Keratinocyte (primary cell): ENCODE measurements around the gene ZNF106. TPM values are rescaled to one million over a fixed set of nuclear protein-coding genes. Genes with fewer than 3 reads are reported as not detected.

Experiments used
- DNase-seq: peaks from one replicate; pipeline ENCODE4 v3.0.0-alpha.2; 2011; ENCODE audit warnings: low read depth, missing footprints, low spot score
- FAIRE-seq: peaks from 2 replicates; lab custom pipeline; 2011; peaks lifted over from hg19 to GRCh38; lab: Jason Lieb, UNC
- H2AFZ ChIP-seq: 2 replicates; pipeline ENCODE4 v1.6.0; 2012; ENCODE audit warnings: low read length, control low read depth, inconsistent platforms; ENCODE audit not compliant: control insufficient read depth
- H3K27ac ChIP-seq: 2 replicates; pipeline ENCODE4 v1.5.1; 2011; ENCODE audit warnings: low read length; ENCODE audit not compliant: control insufficient read depth, insufficient read depth
- H3K27me3 ChIP-seq: 3 replicates; pipeline ENCODE4 v1.6.0; 2011; ENCODE audit warnings: low read length; ENCODE audit not compliant: control insufficient read depth, insufficient read depth; ENCODE audit errors: extremely low read depth
- H3K36me3 ChIP-seq, 2 experiments: 2 replicates in 1 of 2; 3 replicates in 1 of 2; pipeline ENCODE4 v1.5.1; 2011; ENCODE audit warnings: low read length in 2 of 2, mild to moderate bottlenecking in 1 of 2; ENCODE audit not compliant: control insufficient read depth in 2 of 2, insufficient read depth in 2 of 2; ENCODE audit errors: extremely low read depth in 1 of 2
- H3K4me1 ChIP-seq: 3 replicates; pipeline ENCODE4 v1.5.1; 2011; ENCODE audit warnings: low read length; ENCODE audit not compliant: control insufficient read depth, insufficient read depth; ENCODE audit errors: extremely low read depth
- H3K4me2 ChIP-seq: 3 replicates; pipeline ENCODE4 v1.6.0; 2011; ENCODE audit warnings: low read depth, low read length; ENCODE audit not compliant: control insufficient read depth, insufficient read depth; ENCODE audit errors: extremely low read depth
- H3K4me3 ChIP-seq, 3 experiments: fragments of 200-600 bp in 1 of 3; sonication (generic) in 1 of 3; 2 replicates in 2 of 3; 3 replicates in 1 of 3; pipeline ENCODE4 v1.5.1; 2011 to 2016; ENCODE audit warnings: low read length in 3 of 3, mild to moderate bottlenecking in 3 of 3, control low read depth in 2 of 3, inconsistent platforms in 1 of 3, low read depth in 1 of 3, mixed read lengths in 1 of 3, mixed run types in 1 of 3, moderate library complexity in 1 of 3; ENCODE audit not compliant: control insufficient read depth in 2 of 3, insufficient read depth in 2 of 3; ENCODE audit errors: extremely low read depth in 1 of 3
- H3K79me2 ChIP-seq: 2 replicates; pipeline ENCODE4 v1.6.0; 2012; ENCODE audit warnings: low read length; ENCODE audit not compliant: control insufficient read depth, insufficient read depth
- H3K9ac ChIP-seq: 3 replicates; pipeline ENCODE4 v1.6.0; 2011; ENCODE audit warnings: low read length; ENCODE audit not compliant: control insufficient read depth, insufficient read depth; ENCODE audit errors: extremely low read depth
- H3K9me1 ChIP-seq: 3 replicates; pipeline ENCODE4 v1.6.0; 2011; ENCODE audit warnings: low read length; ENCODE audit not compliant: control insufficient read depth, insufficient read depth; ENCODE audit errors: extremely low read depth
- H3K9me3 ChIP-seq: 2 replicates; pipeline ENCODE4 v1.5.1; 2012; ENCODE audit warnings: low read depth, low read length; ENCODE audit not compliant: control insufficient read depth
- H4K20me1 ChIP-seq: 3 replicates; pipeline ENCODE4 v1.6.0; 2011; ENCODE audit warnings: low read length; ENCODE audit not compliant: control insufficient read depth, insufficient read depth; ENCODE audit errors: extremely low read depth
- EZH2 ChIP-seq: IDR thresholded peaks from one replicate; pipeline ENCODE4 v1.6.1; 2012; ENCODE audit warnings: inconsistent platforms, mild to moderate bottlenecking, low read length, moderate library complexity
- dilution Hi-C: fragments of 300-500 bp; cut with MboI; formaldehyde crosslinking; loops from one replicate; pipeline ENCODE4 v1.7.0; 2020; ENCODE audit warnings: low sequenced_read_pairs; ENCODE audit not compliant: extremely low pct_ligation_motif_present
- polyA plus RNA-seq, 5 experiments: library from polyadenylated mRNA; depleted of rRNA in 3 of 5; stranded (reverse) in 3 of 5; stranded (forward) in 1 of 5; unstranded in 1 of 5; fragments of >200 nt; gene quantifications; 1 replicate in 1 of 5; 2 replicates in 3 of 5; 3 replicates in 1 of 5; pipeline versions ENCODE4 v1.2.1 to v1.2.3, GENCODE V29; 2011 to 2012; ENCODE audit warnings: missing spikeins in 2 of 5, low read depth in 1 of 5, low replicate concordance in 1 of 5
- TF ChIP-seq, protein P1 (sequence below), 3 experiments: IDR thresholded peaks in 1 of 3; conservative IDR thresholded peaks in 1 of 3; optimal IDR thresholded peaks in 1 of 3; 2 replicates in 2 of 3; 3 replicates in 1 of 3; pipeline versions ENCODE3 to v1.5.1; 2011; ENCODE audit warnings: low read length in 3 of 3, mild to moderate bottlenecking in 3 of 3, moderate library complexity in 2 of 3, control low read depth in 1 of 3, inconsistent platforms in 1 of 3; ENCODE audit not compliant: insufficient read depth in 2 of 3; ENCODE audit errors: extremely low read depth in 1 of 3

Gene ZNF106
- polyA plus RNA-seq, 1 donor (not counting 4 experiments of a cell fraction or from before 2014, with no cell fraction given), result 24.6 TPM

GRCh38 chr15:42368096-42368495, 122.8 kb downstream of the ZNF106 start:
- Histone ChIP-seq H3K27ac (no peak overlapping the region), H3K9me3 (no peaks in the 10 kb centered on the region), H3K27me3 (no peaks in the 10 kb centered on the region), H3K9me1 (no peaks in the 10 kb centered on the region), H3K36me3 (no peaks in the 10 kb centered on the region), H3K4me3 (no peak overlapping the region), H4K20me1 (no peaks in the 10 kb centered on the region), H3K79me2 (no peaks in the 10 kb centered on the region), H3K9ac (no peak overlapping the region), H3K4me1 (peaks cover 3% of the 10 kb centered on the region), H2AFZ (no peak overlapping the region), H3K4me2 (no peak overlapping the region)
- dilution Hi-C loops, result no loop called here
- DNase-seq (no peak), FAIRE-seq (no peak)
- TF ChIP-seq EZH2, result no peak
- TF ChIP-seq, protein P1, sequence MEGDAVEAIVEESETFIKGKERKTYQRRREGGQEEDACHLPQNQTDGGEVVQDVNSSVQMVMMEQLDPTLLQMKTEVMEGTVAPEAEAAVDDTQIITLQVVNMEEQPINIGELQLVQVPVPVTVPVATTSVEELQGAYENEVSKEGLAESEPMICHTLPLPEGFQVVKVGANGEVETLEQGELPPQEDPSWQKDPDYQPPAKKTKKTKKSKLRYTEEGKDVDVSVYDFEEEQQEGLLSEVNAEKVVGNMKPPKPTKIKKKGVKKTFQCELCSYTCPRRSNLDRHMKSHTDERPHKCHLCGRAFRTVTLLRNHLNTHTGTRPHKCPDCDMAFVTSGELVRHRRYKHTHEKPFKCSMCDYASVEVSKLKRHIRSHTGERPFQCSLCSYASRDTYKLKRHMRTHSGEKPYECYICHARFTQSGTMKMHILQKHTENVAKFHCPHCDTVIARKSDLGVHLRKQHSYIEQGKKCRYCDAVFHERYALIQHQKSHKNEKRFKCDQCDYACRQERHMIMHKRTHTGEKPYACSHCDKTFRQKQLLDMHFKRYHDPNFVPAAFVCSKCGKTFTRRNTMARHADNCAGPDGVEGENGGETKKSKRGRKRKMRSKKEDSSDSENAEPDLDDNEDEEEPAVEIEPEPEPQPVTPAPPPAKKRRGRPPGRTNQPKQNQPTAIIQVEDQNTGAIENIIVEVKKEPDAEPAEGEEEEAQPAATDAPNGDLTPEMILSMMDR (optimal IDR thresholded peaks at IDR 0.05 in 1 of 3, IDR thresholded peaks at IDR 0.05 in 1 of 3, conservative IDR thresholded peaks at IDR 0.05 in 1 of 3; ENCODE audit: extremely low read depth in 1 of 3, insufficient read depth in 2 of 3, low read length in 3 of 3), result no peak

DNA sequence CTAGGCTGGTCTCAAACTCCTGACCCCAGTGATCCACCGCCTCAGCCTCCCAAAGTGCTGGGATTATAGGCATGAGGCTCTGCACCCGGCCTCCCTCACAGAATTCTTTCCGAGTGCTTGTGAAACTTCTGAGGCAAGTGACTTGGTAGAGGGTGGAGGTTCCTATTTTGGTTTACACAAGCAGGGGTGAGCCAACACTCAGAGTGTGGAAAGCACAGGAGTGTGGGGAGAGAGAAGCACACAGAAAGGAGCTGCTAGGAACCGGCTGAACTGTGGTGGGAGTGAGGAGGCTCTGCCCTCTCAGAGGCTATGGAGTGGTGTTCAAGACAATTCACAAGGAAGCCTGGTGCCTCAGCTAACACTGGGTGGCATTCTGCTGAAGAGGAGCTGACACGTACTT, 123.9 kb downstream of the ZNF106 start:
- dilution Hi-C loops, result no loop called here
- Histone ChIP-seq H3K36me3 (no peaks in the 10 kb centered on the region), H3K4me1 (peaks cover 3% of the 10 kb centered on the region), H3K9me1 (no peaks in the 10 kb centered on the region), H2AFZ (no peak overlapping the region), H3K9me3 (no peaks in the 10 kb centered on the region), H4K20me1 (no peaks in the 10 kb centered on the region), H3K27ac (no peak overlapping the region), H3K4me2 (no peak overlapping the region), H3K9ac (no peak overlapping the region), H3K4me3 (no peak overlapping the region), H3K79me2 (no peaks in the 10 kb centered on the region), H3K27me3 (no peaks in the 10 kb centered on the region)
- DNase-seq, result no peak
- no peak for FAIRE-seq
- TF ChIP-seq, protein P1 (optimal IDR thresholded peaks at IDR 0.05 in 1 of 3, IDR thresholded peaks at IDR 0.05 in 1 of 3, conservative IDR thresholded peaks at IDR 0.05 in 1 of 3; ENCODE audit: extremely low read depth in 1 of 3, insufficient read depth in 2 of 3, low read length in 3 of 3), result no peak
- no peak for TF ChIP-seq EZH2
